HG03521 (cell line): ENCODE measurements around the gene STK38.
"Not testable (repeated sequence)": the region's sequence is repeated elsewhere in the genome, so short reads cannot be mapped to it uniquely, and the experiment has no call there.

ENCODE experiments used
- ATAC-seq: cut with Tn5 transposase; IDR thresholded peaks from one replicate; pipeline ENCODE4 v1.9.1; 2021; ENCODE audit warnings: mild to moderate bottlenecking, moderate library complexity; ENCODE audit not compliant: unreplicated experiment

STK38 gene

DNA sequence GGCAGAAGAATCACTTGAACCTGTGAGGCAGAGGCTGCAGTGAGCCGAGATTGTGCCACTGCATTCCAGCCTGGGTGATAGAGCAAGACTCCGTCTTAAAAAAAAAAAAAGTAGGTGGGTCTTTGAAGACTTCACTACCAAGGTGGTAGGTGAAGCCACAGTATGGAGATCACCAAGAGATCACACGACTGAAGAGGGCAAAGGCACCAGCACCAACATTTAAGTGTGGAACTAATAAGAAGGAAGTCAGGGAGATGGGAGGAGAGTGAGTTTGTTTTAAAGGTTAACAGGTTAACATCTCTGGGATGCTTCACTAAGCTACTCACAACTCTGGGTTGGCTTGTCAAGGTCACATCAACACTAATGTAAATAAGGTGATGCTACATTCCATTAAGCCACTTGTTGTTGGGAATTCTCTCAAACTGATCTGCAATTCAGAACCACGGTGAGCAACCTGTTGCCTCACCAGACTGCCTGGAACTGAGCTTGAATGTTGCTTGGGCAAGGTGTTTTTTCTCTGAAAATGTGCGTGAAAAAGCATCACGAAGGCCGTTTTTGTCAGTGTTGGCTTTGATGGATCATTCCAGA, 55.8 kb downstream of the STK38 start:
- no peak for ATAC-seq

- ATAC-seq: no peak
Observed at GRCh38 chr6:36489426-36489825, 57.9 kb downstream of the STK38 start.

DNA sequence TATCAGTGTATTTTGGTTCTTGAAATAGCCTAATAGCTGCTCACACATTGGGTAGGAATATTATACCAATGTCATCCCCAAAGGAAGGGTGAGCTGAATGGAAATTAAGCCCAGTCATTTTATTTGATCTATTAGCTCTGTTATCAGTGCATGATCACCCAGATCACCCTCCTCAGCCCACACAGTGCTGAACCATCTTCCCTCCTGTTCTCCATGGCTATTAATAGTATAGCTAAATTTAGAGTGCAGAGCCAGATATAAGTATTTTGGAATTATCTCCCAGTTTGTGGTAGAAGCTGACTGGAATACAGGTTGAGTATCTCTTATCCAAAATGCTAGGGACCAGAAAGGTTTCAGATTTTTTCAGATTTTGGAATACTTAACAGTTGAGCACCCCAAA, 59.1 kb downstream of the STK38 start:
- ATAC-seq: no peak

DNA sequence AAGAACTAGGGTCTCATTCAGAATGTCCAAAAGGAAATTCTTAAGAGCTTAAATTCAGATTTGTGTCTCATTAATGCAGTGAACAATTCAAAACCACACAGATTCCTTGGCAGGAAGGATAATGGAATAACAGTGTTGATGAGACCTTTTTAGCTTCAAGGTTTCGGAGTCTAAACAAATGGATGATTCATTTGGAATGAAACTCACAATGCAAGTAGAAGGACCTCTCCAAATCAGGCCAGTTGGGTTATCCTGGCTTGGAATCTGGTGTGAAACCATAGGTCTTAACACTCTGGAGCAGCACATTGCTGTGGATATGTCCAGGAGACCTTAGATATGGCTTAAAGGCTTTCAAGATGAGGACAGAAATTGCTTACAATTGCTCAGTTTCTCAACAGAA, 59.6 kb downstream of the STK38 start:
- no peak for ATAC-seq

DNA sequence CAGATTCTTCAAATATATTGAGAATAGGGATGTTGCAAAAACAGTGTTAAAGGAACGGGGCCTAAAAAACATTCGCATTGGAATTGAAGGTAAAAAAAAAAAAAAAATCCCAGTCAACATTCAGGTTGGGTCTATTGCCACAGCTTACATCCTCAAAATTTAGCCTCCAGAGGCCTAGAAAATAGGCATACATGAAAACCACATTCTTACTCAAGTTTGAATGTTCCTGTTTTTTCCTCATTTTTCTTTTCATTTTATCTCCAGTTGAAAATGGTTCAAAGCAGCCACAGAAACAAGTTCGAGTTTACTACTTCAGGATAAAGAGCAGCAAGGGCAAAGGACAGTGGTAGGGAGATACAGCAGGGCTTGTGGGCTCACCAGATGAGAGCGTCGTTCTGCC, 62.5 kb downstream of the STK38 start:
- no peak for ATAC-seq

DNA sequence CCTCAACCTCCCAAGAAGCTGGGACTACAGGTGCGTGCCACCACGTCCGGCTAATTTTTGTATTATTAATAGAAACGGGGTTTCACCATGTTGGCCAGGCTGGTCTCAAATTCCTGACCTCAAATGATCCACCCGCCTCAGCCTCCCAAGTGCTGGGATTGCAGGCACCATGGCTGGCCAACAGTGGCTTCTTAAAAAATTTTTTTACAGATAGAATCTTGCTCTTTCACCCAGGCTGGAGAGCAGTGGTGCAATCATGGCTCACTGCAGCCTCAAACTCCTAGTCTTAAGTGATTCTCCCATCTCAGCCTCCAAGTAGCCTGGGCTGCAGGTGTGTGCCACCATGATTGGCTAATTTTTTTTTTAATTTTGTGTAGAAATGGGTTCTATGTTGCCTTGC, 64.0 kb downstream of the STK38 start:
- ATAC-seq: not testable (repeated sequence)

DNA sequence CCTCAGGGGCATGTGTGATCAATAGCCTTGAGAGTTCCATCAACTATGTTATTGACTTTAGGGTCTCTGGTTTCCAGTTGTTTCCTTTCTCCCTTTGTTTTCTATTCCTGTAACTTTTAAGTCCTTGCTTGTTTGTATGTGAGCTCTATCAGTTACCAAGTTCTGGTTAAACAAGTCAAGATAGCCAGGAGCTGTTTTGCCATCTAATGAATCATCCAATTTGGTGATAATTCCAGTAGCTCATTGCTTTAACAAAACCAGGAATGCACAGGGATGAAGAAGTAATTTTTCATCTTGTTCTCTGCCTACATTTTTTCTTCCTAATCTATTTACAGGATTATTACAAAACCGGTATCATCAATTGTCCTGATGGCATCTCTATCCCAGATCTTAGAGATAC, 68.0 kb downstream of the STK38 start:
- ATAC-seq: no peak

DNA sequence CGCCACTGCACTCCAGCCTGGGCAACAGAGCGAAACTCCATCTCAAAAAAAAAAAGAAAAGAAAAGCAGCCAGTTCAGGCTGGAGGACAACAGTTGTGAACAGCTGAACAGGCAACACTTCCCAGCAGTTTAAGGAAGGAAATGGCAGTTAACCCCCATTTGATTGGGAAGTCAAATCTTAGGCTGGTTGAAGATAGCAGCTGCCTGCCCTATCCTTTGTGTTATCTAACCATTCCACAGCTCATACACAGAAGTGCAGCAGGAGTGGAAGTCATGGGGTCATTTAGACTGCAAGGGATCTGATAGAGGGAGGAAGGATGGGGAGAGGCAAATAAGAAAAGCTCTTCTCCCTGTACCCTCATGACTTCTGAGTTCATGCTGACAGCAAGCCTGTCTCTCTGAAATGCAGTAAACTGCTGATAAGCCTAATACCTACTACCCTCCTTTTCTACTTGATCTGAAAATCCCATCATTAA, 69.2 kb downstream of the STK38 start:
- no peak for ATAC-seq

DNA sequence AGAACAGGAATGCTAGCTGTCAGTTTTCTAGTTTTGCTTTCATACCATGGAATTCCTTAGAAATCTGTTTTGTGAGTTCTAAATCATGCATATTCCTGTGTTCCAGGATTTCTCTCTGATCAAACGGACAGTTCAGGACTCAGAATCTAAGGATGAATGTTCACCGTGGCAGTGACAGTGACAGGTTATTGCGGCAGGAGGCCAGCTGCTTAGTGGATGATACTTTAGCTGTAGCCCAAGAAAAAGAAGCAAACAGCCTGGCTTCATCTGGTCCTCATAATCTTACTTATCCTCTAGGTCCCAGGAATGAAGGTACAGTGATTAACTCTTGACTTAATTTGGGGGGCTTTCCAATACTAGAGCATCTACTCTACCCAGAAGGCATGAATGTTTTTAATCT, 77.3 kb downstream of the STK38 start:
- ATAC-seq: no peak

DNA sequence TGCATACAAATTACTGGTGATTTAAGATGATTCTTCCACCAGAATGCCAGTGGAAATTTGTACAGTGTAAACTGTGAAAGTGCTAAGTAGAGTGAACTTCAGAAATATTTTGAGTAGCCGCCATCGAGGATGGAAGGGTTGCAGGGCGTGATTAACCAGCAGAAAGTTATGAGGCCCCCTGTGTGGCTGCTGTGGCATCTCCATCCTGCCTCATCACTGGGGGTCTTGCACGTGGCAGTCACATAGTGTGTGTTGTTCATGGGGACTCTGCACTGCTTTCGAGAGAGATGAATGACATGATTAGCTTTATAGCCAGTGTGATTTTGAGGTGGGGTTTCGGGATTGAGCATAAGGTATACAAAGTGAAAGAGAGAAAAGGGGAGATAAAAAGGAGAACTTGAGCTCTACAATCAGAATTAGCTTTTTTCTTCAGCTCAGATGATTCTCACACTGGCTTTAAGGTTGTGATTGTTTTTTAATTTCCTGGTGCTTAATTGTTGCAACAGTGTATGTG, 78.1 kb downstream of the STK38 start:
- ATAC-seq: no peak

DNA sequence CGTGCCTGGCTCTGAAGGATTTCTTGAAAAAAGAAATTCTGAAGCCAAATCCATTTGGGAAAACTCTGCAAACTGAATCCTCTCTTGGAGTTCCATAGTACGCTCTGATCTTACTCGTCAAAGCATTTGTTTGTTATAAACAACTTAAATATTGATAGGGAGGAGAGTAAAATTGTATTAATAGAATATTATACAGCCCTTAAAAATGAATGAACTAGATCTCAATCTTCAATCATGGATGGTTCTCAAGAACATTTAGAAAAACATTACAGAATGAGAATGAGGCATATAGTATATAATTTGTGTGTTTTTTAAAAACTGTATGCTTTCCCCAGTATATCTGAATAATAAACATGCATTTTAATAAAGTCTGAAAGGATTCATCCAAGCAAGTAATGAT, 79.7 kb downstream of the STK38 start:
- no peak for ATAC-seq

GRCh38 chr6:36464233-36464632, 83.0 kb downstream of the STK38 start:
- ATAC-seq: no peak

- ATAC-seq: no peak
Observed at GRCh38 chr6:36463676-36464075, 83.6 kb downstream of the STK38 start.

- no peak for ATAC-seq
Observed at GRCh38 chr6:36461646-36462045, 85.6 kb downstream of the STK38 start.

- ATAC-seq: no peak
Observed at GRCh38 chr6:36460916-36461315, 86.4 kb downstream of the STK38 start.

DNA sequence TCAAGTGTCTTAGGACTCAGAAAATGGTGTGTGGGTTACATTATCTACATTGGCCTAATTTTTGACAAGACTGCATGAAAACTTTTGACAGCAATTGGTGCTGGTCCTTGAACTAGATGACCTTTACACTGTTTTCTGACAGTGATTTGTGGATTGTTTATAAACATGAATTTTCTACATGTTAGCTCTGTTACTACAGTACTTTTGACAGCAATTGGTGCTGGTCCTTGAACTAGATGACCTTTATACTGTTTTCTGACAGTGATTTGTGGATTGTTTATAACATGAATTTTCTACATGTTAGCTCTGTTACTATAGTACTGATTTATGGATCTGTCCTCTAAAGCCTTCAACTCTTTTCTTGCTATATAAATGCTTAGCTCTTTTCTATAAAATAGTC, 87.8 kb downstream of the STK38 start:
- ATAC-seq: no peak

GRCh38 chr6:36455486-36456027, 91.7 kb downstream of the STK38 start:
- no peak for ATAC-seq

GRCh38 chr6:36452897-36453296, 94.4 kb downstream of the STK38 start:
- not testable (repeated sequence) for ATAC-seq

DNA sequence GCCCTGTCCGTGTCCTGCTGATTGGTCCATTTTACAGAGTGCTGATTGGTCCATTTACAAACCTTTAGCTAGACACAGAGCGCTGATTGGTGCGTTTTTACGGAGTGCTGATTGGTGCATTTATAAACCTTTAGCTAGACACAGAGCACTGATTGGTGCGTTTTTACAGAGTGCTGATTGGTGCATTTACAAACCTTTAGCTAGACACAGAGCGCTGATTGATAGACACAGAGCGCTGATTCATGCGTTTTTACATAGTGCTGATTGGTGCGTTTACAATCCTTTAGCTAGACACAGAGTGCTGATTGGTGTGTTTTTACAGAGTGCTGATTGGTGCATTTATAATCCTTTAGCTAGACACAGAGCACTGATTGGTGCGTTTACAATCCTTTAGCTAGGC, 98.1 kb downstream of the STK38 start:
- not testable (repeated sequence) for ATAC-seq

GRCh38 chr6:36445621-36446020, 101.7 kb downstream of the STK38 start:
- ATAC-seq: no peak

DNA sequence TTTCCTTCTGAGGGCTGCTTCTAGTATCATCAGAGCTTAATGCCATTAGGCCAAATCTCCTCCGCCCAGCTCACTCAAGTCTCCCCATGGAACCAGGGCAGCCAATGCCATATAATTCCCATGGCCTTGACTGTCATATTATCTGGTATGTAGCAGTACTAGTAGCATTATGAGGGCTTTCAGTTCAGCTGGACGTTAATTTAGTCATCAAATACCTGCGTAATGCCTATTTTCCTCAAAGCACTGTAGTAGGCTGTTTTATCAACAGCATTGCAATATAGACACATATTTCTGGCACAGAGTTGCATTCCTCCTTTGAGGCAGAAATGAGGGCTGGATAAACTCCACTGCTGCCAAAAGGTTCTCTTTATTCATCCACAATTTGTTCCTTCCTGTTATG, 102.8 kb downstream of the STK38 start:
- ATAC-seq: no peak
